Suprapubic skin (tissue), 4 donors: ENCODE measurements around the gene GADD45A. TPM values are rescaled to one million over a fixed set of nuclear protein-coding genes. Genes with fewer than 3 reads are reported as not detected.

Experiments used
- DNase-seq, 2 donors: peaks; one replicate each; pipeline ENCODE4 v3.0.0-alpha.2; 2019; ENCODE audit warnings: low spot score in 2 of 2
- H3K27ac ChIP-seq: fragments of 200-600 bp; sonication (generic); one replicate; pipeline ENCODE4 v1.5.1; 2019
- H3K27me3 ChIP-seq: fragments of 200-600 bp; sonication (generic); one replicate; pipeline ENCODE4 v1.5.1; 2019
- H3K36me3 ChIP-seq: fragments of 200-600 bp; sonication (generic); one replicate; pipeline ENCODE4 v1.5.1; 2019
- H3K4me1 ChIP-seq: fragments of 200-600 bp; sonication (generic); one replicate; pipeline ENCODE4 v1.5.1; 2019
- H3K4me3 ChIP-seq: fragments of 200-600 bp; sonication (generic); one replicate; pipeline ENCODE4 v1.5.1; 2019; ENCODE audit warnings: mild to moderate bottlenecking
- H3K9me3 ChIP-seq: fragments of 200-600 bp; sonication (generic); one replicate; pipeline ENCODE4 v1.5.1; 2019
- CTCF ChIP-seq, 2 donors: fragments of 200-600 bp in 1 of 2; fragments of 450-650 bp in 1 of 2; sonication (generic) in 1 of 2; IDR thresholded peaks; one replicate each; pipeline ENCODE4 v1.5.1; 2016 to 2019; ENCODE audit warnings: antibody characterized with exemption in 2 of 2, mild to moderate bottlenecking in 1 of 2, moderate library complexity in 1 of 2
- EP300 ChIP-seq: sonication (generic); formaldehyde crosslinking; IDR thresholded peaks from one replicate; pipeline ENCODE4 v1.6.1; 2017; ENCODE audit warnings: antibody characterized with exemption
- POLR2A ChIP-seq, 2 donors: fragments of 450-650 bp; IDR thresholded peaks; one replicate each; pipeline ENCODE4 v1.6.1; 2017; ENCODE audit warnings: antibody characterized with exemption in 2 of 2, mild to moderate bottlenecking in 2 of 2, moderate library complexity in 2 of 2
- POLR2AphosphoS5 ChIP-seq, 3 donors: sonication (generic); formaldehyde crosslinking; IDR thresholded peaks; one replicate each; pipeline ENCODE4 v1.6.1; 2017; ENCODE audit warnings: antibody characterized with exemption in 3 of 3
- WGBS: methylation state at CpG from one replicate; pipeline ENCODE4 v1.1.5; 2018; 5-methylcytosine and 5-hydroxymethylcytosine counted together
- total RNA-seq, 4 donors: library from RNA; depleted of rRNA; stranded (reverse); fragments of >200 nt; gene quantifications; one replicate each; pipeline ENCODE4 v1.1.0, GENCODE V29; 2016

GADD45A gene
- total RNA-seq, 4 donors from 2014 or later: 25.4 to 44.6 (median 26.6) TPM

GRCh38 chr1:67676287-67676686 lies 8.7 kb upstream of the GADD45A start:
- DNase-seq: no peak
- H3K27me3 ChIP-seq: no peaks in the 10 kb centered on the region
- TF ChIP-seq POLR2A (IDR thresholded peaks at IDR 0.05) (no peak), POLR2AphosphoS5 (IDR thresholded peaks at IDR 0.05) (no peak), EP300 (no peak), CTCF (IDR thresholded peaks at IDR 0.05) (no peak)
- no peaks in the 10 kb centered on the region for H3K36me3 ChIP-seq
- no peak overlapping the region for H3K4me3 ChIP-seq
- 88% methylated on average over 2 of the region's 2 CpGs for WGBS
- H3K4me1 ChIP-seq: peaks cover 18% of the 10 kb centered on the region
- no peak overlapping the region for H3K27ac ChIP-seq
- H3K9me3 ChIP-seq: no peaks in the 10 kb centered on the region

GRCh38 chr1:67676946-67677345 lies 8.1 kb upstream of the GADD45A start:
- TF ChIP-seq POLR2A (IDR thresholded peaks at IDR 0.05) (no peak), EP300 (no peak), CTCF (IDR thresholded peaks at IDR 0.05) (no peak), POLR2AphosphoS5 (IDR thresholded peaks at IDR 0.05) (no peak)
- Histone ChIP-seq H3K27ac (no peak overlapping the region), H3K4me3 (no peak overlapping the region), H3K9me3 (no peaks in the 10 kb centered on the region), H3K27me3 (no peaks in the 10 kb centered on the region), H3K4me1 (peaks cover 18% of the 10 kb centered on the region), H3K36me3 (no peaks in the 10 kb centered on the region)
- no peak for DNase-seq
- WGBS: 75% methylated on average over 2 of the region's 2 CpGs

- TF ChIP-seq EP300 (no peak), CTCF (IDR thresholded peaks at IDR 0.05) (no peak), POLR2A (IDR thresholded peaks at IDR 0.05) (no peak)
- Histone ChIP-seq H3K4me1 (peaks cover 18% of the 10 kb centered on the region), H3K27ac (no peak overlapping the region), H3K9me3 (no peaks in the 10 kb centered on the region), H3K27me3 (no peaks in the 10 kb centered on the region), H3K4me3 (no peak overlapping the region), H3K36me3 (no peaks in the 10 kb centered on the region)
- WGBS: 94% methylated on average over 2 of the region's 2 CpGs
- DNase-seq: no peak
Measured at GRCh38 chr1:67677408-67677807, 7.6 kb upstream of the GADD45A start.

- no peak overlapping the region for H3K4me3 ChIP-seq
- WGBS: 84% methylated on average over 2 of the region's 2 CpGs
- no peaks in the 10 kb centered on the region for H3K36me3 ChIP-seq
- peaks cover 21% of the 10 kb centered on the region for H3K4me1 ChIP-seq
- TF ChIP-seq POLR2A (IDR thresholded peaks at IDR 0.05): no peak
- no peak for TF ChIP-seq POLR2AphosphoS5 (IDR thresholded peaks at IDR 0.05)
- no peak for TF ChIP-seq CTCF (IDR thresholded peaks at IDR 0.05)
- TF ChIP-seq EP300: no peak
- no peaks in the 10 kb centered on the region for H3K9me3 ChIP-seq
- DNase-seq: no peak
- no peak overlapping the region for H3K27ac ChIP-seq
- no peaks in the 10 kb centered on the region for H3K27me3 ChIP-seq
Measured at GRCh38 chr1:67677930-67678329, 7.1 kb upstream of the GADD45A start.

DNA sequence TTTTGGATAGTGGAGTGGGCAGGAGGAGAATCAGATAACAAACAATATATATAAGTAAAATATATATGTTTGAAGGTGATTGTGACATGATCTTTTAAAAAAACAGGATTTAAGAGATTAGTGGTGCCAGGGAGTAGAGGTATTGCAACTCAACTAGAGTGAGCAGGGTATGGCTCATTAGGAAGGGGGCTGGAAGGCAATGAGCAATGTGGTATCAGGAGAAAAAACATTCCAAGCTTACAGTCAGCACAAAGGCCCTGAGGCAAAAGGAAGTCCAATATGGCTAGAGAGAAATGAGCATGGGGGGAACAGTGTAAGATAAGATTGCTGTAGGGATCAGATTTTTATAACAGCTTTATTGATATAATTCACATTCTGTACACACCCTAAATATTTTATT lies 5.3 kb upstream of the GADD45A start:
- Histone ChIP-seq H3K4me3 (no peak overlapping the region), H3K4me1 (peaks cover 28% of the 10 kb centered on the region), H3K27me3 (no peaks in the 10 kb centered on the region), H3K9me3 (no peaks in the 10 kb centered on the region), H3K36me3 (no peaks in the 10 kb centered on the region), H3K27ac (no peak overlapping the region)
- DNase-seq: no peak
- no peak for TF ChIP-seq POLR2A (IDR thresholded peaks at IDR 0.05)
- TF ChIP-seq POLR2AphosphoS5 (IDR thresholded peaks at IDR 0.05): no peak
- TF ChIP-seq EP300: no peak
- TF ChIP-seq CTCF (IDR thresholded peaks at IDR 0.05): no peak
